Islet of Langerhans (tissue), 1 donor: ENCODE measurements around the gene PRKG2.
"Not testable (repeated sequence)": the region's sequence is repeated elsewhere in the genome, so short reads cannot be mapped to it uniquely, and the experiment has no call there.

Experiments used
- FAIRE-seq: peaks from one replicate; lab custom pipeline; 2011; peaks lifted over from hg19 to GRCh38; lab: Jason Lieb, UNC

Gene PRKG2

GRCh38 chr4:81153714-81154323, 61.2 kb downstream of the PRKG2 start:
- FAIRE-seq = not testable (repeated sequence)

- no peak for FAIRE-seq
Observed at GRCh38 chr4:81152839-81153713, 61.9 kb downstream of the PRKG2 start.

- FAIRE-seq = no peak
Observed at GRCh38 chr4:81149976-81150375, 65.0 kb downstream of the PRKG2 start.

- no peak for FAIRE-seq
Observed at GRCh38 chr4:81148576-81148975, 66.4 kb downstream of the PRKG2 start.

GRCh38 chr4:81146466-81146865, 68.6 kb downstream of the PRKG2 start:
- no peak for FAIRE-seq

GRCh38 chr4:81143183-81143582, 71.8 kb downstream of the PRKG2 start:
- no peak for FAIRE-seq

- no peak for FAIRE-seq
Observed at GRCh38 chr4:81142744-81143143, 72.3 kb downstream of the PRKG2 start.

GRCh38 chr4:81137894-81138293, 77.1 kb downstream of the PRKG2 start:
- FAIRE-seq = no peak

- FAIRE-seq = no peak
Observed at GRCh38 chr4:81137446-81137845, 77.6 kb downstream of the PRKG2 start.

- no peak for FAIRE-seq
Observed at GRCh38 chr4:81136161-81136905, 78.7 kb downstream of the PRKG2 start.

- no peak for FAIRE-seq
Observed at GRCh38 chr4:81135501-81135900, 79.5 kb downstream of the PRKG2 start.

- FAIRE-seq = no peak
Observed at GRCh38 chr4:81131563-81131962, 83.5 kb downstream of the PRKG2 start.

- FAIRE-seq = no peak
Observed at GRCh38 chr4:81131066-81131465, 84.0 kb downstream of the PRKG2 start.

GRCh38 chr4:81130569-81130968, 84.5 kb downstream of the PRKG2 start:
- no peak for FAIRE-seq

- no peak for FAIRE-seq
Observed at GRCh38 chr4:81120055-81120454, 95.0 kb downstream of the PRKG2 start.

GRCh38 chr4:81118086-81118485, 96.9 kb downstream of the PRKG2 start:
- no peak for FAIRE-seq

GRCh38 chr4:81116566-81116965, 98.5 kb downstream of the PRKG2 start:
- FAIRE-seq = no peak

- no peak for FAIRE-seq
Observed at GRCh38 chr4:81113024-81113423, 102.0 kb downstream of the PRKG2 start.

GRCh38 chr4:81109356-81109755, 105.7 kb downstream of the PRKG2 start:
- no peak for FAIRE-seq

GRCh38 chr4:81106150-81106549, 108.9 kb downstream of the PRKG2 start:
- no peak for FAIRE-seq

GRCh38 chr4:81102107-81102506, 112.9 kb downstream of the PRKG2 start:
- FAIRE-seq = no peak

GRCh38 chr4:81096566-81096965, 118.5 kb downstream of the PRKG2 start:
- no peak for FAIRE-seq

GRCh38 chr4:81095389-81095788, 119.6 kb downstream of the PRKG2 start:
- no peak for FAIRE-seq
